HCT116 (cell line): Measurements from ENCODE around the gene ATXN1. TPM values are rescaled to one million over a fixed set of nuclear protein-coding genes. Genes with fewer than 3 reads are reported as not detected.

Source experiments
- ATAC-seq: fragments of 200-7000 bp; cut with Tn5 transposase; 2 replicates; pipeline ENCODE4 v1.9.1; 2020; ENCODE audit warnings: mild to moderate bottlenecking, moderate library complexity
- BruUV-seq: library from RNA; stranded (reverse); fragments of 400-500 nt; replicated peaks from 2 replicates; lab custom pipeline; 2021; lab: Mats Ljungman, UMichigan
- CTCF ChIA-PET: fragments of 300-600 bp; sonication (Branson Sonifier 250); formaldehyde crosslinking; loops from one replicate; lab custom pipeline; 2021; ENCODE audit warnings: antibody characterized with exemption; lab: Charles Lee
- POLR2A ChIA-PET: fragments of 300-600, 350-600 bp; sonication (Branson Sonifier 250); formaldehyde crosslinking; loops from one replicate; lab custom pipeline; 2021; ENCODE audit warnings: antibody characterized with exemption; lab: Charles Lee
- RAD21 ChIA-PET, 2 experiments: fragments of 300-600 bp; sonication (Branson Sonifier 250); formaldehyde crosslinking; loops; one replicate each; lab custom pipeline; 2023; ENCODE audit warnings: low total read pairs in 2 of 2; ENCODE audit not compliant: uncharacterized antibody in 2 of 2, unreplicated experiment in 2 of 2, low non-redundant PET in 1 of 2; lab: Charles Lee
- DNase-seq: peaks from one replicate; pipeline ENCODE4 v3.0.0-alpha.2; 2010; ENCODE audit warnings: low read depth, low spot score
- H2AFZ ChIP-seq: fragments of 200-600 bp; shearing (Covaris generic), sonication (generic); 2 replicates; pipeline ENCODE4 v1.6.1; 2017; ENCODE audit warnings: low read depth, mixed run types, mixed read lengths, antibody characterized with exemption, low read length; ENCODE audit not compliant: poor library complexity, severe bottlenecking
- H3K27ac ChIP-seq: 2 replicates; pipeline ENCODE4 v1.5.1; 2012; ENCODE audit warnings: low read depth, low read length
- H3K27me3 ChIP-seq: fragments of 200-600 bp; sonication (generic); 2 replicates; pipeline ENCODE4 v1.6.1; 2016; ENCODE audit warnings: mixed run types, low read length, mixed read lengths; ENCODE audit not compliant: insufficient read depth
- H3K36me3 ChIP-seq, 2 experiments: fragments of 200-500 bp in 1 of 2; fragments of 200-600 bp in 1 of 2; sonication (Bioruptor generic) in 1 of 2; sonication (generic) in 1 of 2; 2 replicates each; pipeline versions ENCODE4 v1.5.1 to v1.6.1; 2014 to 2016; ENCODE audit warnings: low read length in 2 of 2, inconsistent platforms in 1 of 2, mixed read lengths in 1 of 2, mixed run types in 1 of 2; ENCODE audit not compliant: insufficient read depth in 2 of 2, control insufficient read depth in 1 of 2
- H3K4me1 ChIP-seq, 2 experiments: fragments of 200-600 bp in 1 of 2; sonication (generic) in 1 of 2; 2 replicates each; pipeline versions ENCODE4 v1.5.1 to v1.6.1; 2012 to 2017; ENCODE audit warnings: low read length in 2 of 2, inconsistent platforms in 1 of 2, mild to moderate bottlenecking in 1 of 2, mixed read lengths in 1 of 2, mixed run types in 1 of 2, moderate library complexity in 1 of 2; ENCODE audit not compliant: insufficient read depth in 2 of 2, control insufficient read depth in 1 of 2
- H3K4me2 ChIP-seq: fragments of 200-600 bp; sonication (generic); 2 replicates; pipeline ENCODE4 v1.6.1; 2017; ENCODE audit warnings: mixed run types, low read length, mixed read lengths
- H3K4me3 ChIP-seq, 2 experiments: fragments of 200-600 bp in 1 of 2; sonication (generic) in 1 of 2; replicated peaks in 1 of 2; 2 replicates each; pipeline ENCODE4 v1.5.1; 2011 to 2016; ENCODE audit warnings: low read length in 2 of 2, control low read depth in 1 of 2, low read depth in 1 of 2, mild to moderate bottlenecking in 1 of 2, mixed read lengths in 1 of 2, mixed run types in 1 of 2
- H3K79me2 ChIP-seq: fragments of 200-600 bp; sonication (generic); 2 replicates; pipeline ENCODE4 v1.6.1; 2017; ENCODE audit warnings: mild to moderate bottlenecking, mixed run types, low read length, moderate library complexity, mixed read lengths; ENCODE audit not compliant: insufficient read depth
- H3K9ac ChIP-seq: fragments of 200-600 bp; sonication (generic); 2 replicates; pipeline ENCODE4 v1.6.1; 2016; ENCODE audit warnings: low read length, mixed read lengths
- H3K9me2 ChIP-seq: fragments of 200-600 bp; sonication (generic), shearing (Covaris generic); 2 replicates; pipeline ENCODE4 v1.6.1; 2017; ENCODE audit warnings: mixed run types, mild to moderate bottlenecking, moderate library complexity; ENCODE audit not compliant: insufficient read depth
- H3K9me3 ChIP-seq, 2 experiments: fragments of 200-500 bp in 1 of 2; fragments of 200-600 bp in 1 of 2; sonication (Bioruptor generic) in 1 of 2; sonication (generic) in 1 of 2; 2 replicates each; pipeline ENCODE4 v1.6.1; 2014 to 2017; ENCODE audit warnings: low read length in 2 of 2, mixed read lengths in 2 of 2, inconsistent platforms in 1 of 2, low read depth in 1 of 2, mild to moderate bottlenecking in 1 of 2, mixed run types in 1 of 2, moderate library complexity in 1 of 2; ENCODE audit not compliant: control insufficient read depth in 1 of 2, insufficient read depth in 1 of 2
- H4K20me1 ChIP-seq: fragments of 200-600 bp; sonication (generic), shearing (Covaris generic); 2 replicates; pipeline ENCODE4 v1.6.1; 2017; ENCODE audit warnings: mixed run types, mild to moderate bottlenecking, moderate library complexity; ENCODE audit not compliant: insufficient read depth
- CEBPB ChIP-seq: IDR thresholded peaks from 2 replicates; pipeline ENCODE4 v1.6.1; 2012; ENCODE audit warnings: low read depth
- CTCF ChIP-seq, 3 experiments: fragments of 200-600 bp in 1 of 3; sonication (generic) in 1 of 3; IDR thresholded peaks in 2 of 3; conservative IDR thresholded peaks in 1 of 3; 2 replicates each; pipeline ENCODE4 v1.5.1; 2012 to 2017; ENCODE audit warnings: low read depth in 2 of 3, low read length in 2 of 3, antibody characterized with exemption in 1 of 3, borderline replicate concordance in 1 of 3, control low read depth in 1 of 3, mild to moderate bottlenecking in 1 of 3, mixed read lengths in 1 of 3, mixed run types in 1 of 3, moderate library complexity in 1 of 3; ENCODE audit not compliant: insufficient read depth in 1 of 3
- ELF1 ChIP-seq: IDR thresholded peaks from 2 replicates; pipeline ENCODE4 v1.6.1; 2012; ENCODE audit warnings: low read depth, borderline replicate concordance
- EZH2 ChIP-seq: fragments of 200-600 bp; sonication (generic); IDR thresholded peaks from 2 replicates; pipeline ENCODE4 v1.6.1; 2017; ENCODE audit warnings: antibody characterized with exemption, mixed run types
- EZH2phosphoT487 ChIP-seq: fragments of 200-600 bp; IDR thresholded peaks from 2 replicates; pipeline ENCODE4 v1.6.1; 2018; ENCODE audit warnings: antibody characterized with exemption, borderline replicate concordance
- FOSL1 ChIP-seq: IDR thresholded peaks from 2 replicates; pipeline ENCODE4 v1.6.1; 2012; ENCODE audit warnings: low read depth
- JUND ChIP-seq: IDR thresholded peaks from 2 replicates; pipeline ENCODE4 v1.6.1; 2012
- MAX ChIP-seq: IDR thresholded peaks from 2 replicates; pipeline ENCODE4 v1.6.1; 2012
- POLR2A ChIP-seq: IDR thresholded peaks from 2 replicates; pipeline ENCODE4 v1.7.0; 2011; ENCODE audit warnings: borderline replicate concordance; ENCODE audit not compliant: insufficient read depth, insufficient read length; ENCODE audit errors: extremely low read depth
- RAD21 ChIP-seq: IDR thresholded peaks from 2 replicates; pipeline ENCODE4 v1.6.1; 2012; ENCODE audit warnings: low read depth, mild to moderate bottlenecking
- REST ChIP-seq: IDR thresholded peaks from 2 replicates; pipeline ENCODE4 v1.6.1; 2012; ENCODE audit warnings: low read depth
- SIN3A ChIP-seq: IDR thresholded peaks from 2 replicates; pipeline ENCODE4 v1.6.1; 2012; ENCODE audit warnings: low read depth
- SP1 ChIP-seq: IDR thresholded peaks from 2 replicates; pipeline ENCODE4 v1.6.1; 2012; ENCODE audit warnings: low read depth
- SRF ChIP-seq: IDR thresholded peaks from 2 replicates; pipeline ENCODE4 v1.6.1; 2012; ENCODE audit warnings: low read depth
- ZFX ChIP-seq: fragments of 450-650 bp; IDR thresholded peaks from 2 replicates; pipeline ENCODE4 v1.6.1; 2017
- ZNF274 ChIP-seq: fragments of 200-500 bp; sonication (Bioruptor generic); IDR thresholded peaks from 2 replicates; pipeline ENCODE4 v1.6.1; 2014; ENCODE audit warnings: mild to moderate bottlenecking, low read depth, low read length, inconsistent platforms
- intact Hi-C: fragments of 100-400 bp; cut with micrococcal nuclease; formaldehyde crosslinking; loops from 2 replicates; pipeline ENCODE4 v1.10.0; 2022
- total RNA-seq: library from RNA; stranded (reverse); gene quantifications from one replicate; pipeline ENCODE4 v1.2.1, GENCODE V29; 2021; ENCODE audit not compliant: unreplicated experiment
- TF ChIP-seq, protein P1 (sequence below): IDR thresholded peaks from 2 replicates; pipeline ENCODE4 v1.6.1; 2012

The ATXN1 gene
- total RNA-seq, 1 experiment from 2014 or later = 21.0 TPM

DNA sequence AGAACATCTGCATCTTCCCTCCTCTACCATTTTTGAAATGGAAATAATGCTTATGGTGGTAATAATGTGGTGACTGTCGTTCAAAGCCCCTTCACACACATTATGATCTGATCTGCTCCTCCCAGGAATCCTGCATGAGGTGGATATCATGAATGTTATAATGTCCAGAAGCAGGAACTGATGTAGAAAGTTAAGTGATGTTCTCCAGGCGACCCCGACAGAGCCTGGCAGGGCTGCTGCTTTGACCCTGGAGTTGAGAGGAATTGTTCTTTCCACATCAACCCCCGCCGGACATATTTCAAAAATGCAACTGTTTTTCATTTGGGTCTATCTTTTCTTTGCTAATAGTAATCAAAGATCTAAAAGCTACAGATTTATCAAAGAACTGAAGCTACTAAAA lies 391.3 kb downstream of the ATXN1 start:
- ATAC-seq (no peak), DNase-seq (no peak)
- Histone ChIP-seq H3K27me3 (no peaks in the 10 kb centered on the region), H4K20me1 (no peaks in the 10 kb centered on the region), H3K9ac (no peak overlapping the region), H3K79me2 (no peaks in the 10 kb centered on the region), H3K4me1 (no peaks in the 10 kb centered on the region), H3K4me3 (no peak overlapping the region), H3K27ac (no peak overlapping the region), H3K9me3 (no peaks in the 10 kb centered on the region), H2AFZ (no peak overlapping the region), H3K4me2 (no peak overlapping the region), H3K36me3 (no peaks in the 10 kb centered on the region), H3K9me2 (no peaks in the 10 kb centered on the region)
- CTCF ChIA-PET = no interaction called here
- POLR2A ChIA-PET = no interaction called here
- TF ChIP-seq EZH2 (no peak), RAD21 (no peak), MAX (no peak), ZNF274 (no peak), CTCF (IDR thresholded peaks at IDR 0.05 in 2 of 3, conservative IDR thresholded peaks at IDR 0.05 in 1 of 3; ENCODE audit: borderline replicate concordance in 1 of 3, insufficient read depth in 1 of 3, low read depth in 2 of 3, low read length in 2 of 3) (no peak), ZFX (no peak), SP1 (no peak), JUND (no peak), POLR2A (no peak), ELF1 (no peak), SIN3A (no peak), CEBPB (no peak), SRF (no peak), REST (no peak), EZH2phosphoT487 (no peak), FOSL1 (no peak)
- TF ChIP-seq, protein P1, sequence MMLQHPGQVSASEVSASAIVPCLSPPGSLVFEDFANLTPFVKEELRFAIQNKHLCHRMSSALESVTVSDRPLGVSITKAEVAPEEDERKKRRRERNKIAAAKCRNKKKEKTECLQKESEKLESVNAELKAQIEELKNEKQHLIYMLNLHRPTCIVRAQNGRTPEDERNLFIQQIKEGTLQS = no peak
- intact Hi-C loops = no loop called here
- RAD21 ChIA-PET = no interaction called here
- no TSS peak for BruUV-seq
